Stimulated activated CD4-positive, alpha-beta T cell treated with anti-CD3 and anti-CD28 coated beads, Interleukin-1b, Interleukin-23, amount 100 ng/mL, for 24 hours (primary cell): ENCODE results near the gene CDK11A.
"Not testable (repeated sequence)": the region's sequence is repeated elsewhere in the genome, so short reads cannot be mapped to it uniquely, and the experiment has no call there.

ENCODE experiments used
- DNase-seq, 4 experiments: peaks; one replicate each; pipeline ENCODE4 v3.0.0-alpha.2; 2020; ENCODE audit warnings: low read depth in 4 of 4, low spot score in 1 of 4

The CDK11A gene

GRCh38 chr1:1754051-1754815 lies 30.1 kb upstream of the CDK11A start:
- DNase-seq: no peak

- no peak for DNase-seq
Observed at GRCh38 chr1:1753607-1754005, 29.4 kb upstream of the CDK11A start.

GRCh38 chr1:1752636-1753606 lies 28.8 kb upstream of the CDK11A start:
- no peak for DNase-seq

GRCh38 chr1:1752190-1752589 lies 28.0 kb upstream of the CDK11A start:
- no peak for DNase-seq

GRCh38 chr1:1749941-1750340 lies 25.8 kb upstream of the CDK11A start:
- not testable (repeated sequence) for DNase-seq

- no peak for DNase-seq
Observed at GRCh38 chr1:1748686-1749321, 24.6 kb upstream of the CDK11A start.

DNA sequence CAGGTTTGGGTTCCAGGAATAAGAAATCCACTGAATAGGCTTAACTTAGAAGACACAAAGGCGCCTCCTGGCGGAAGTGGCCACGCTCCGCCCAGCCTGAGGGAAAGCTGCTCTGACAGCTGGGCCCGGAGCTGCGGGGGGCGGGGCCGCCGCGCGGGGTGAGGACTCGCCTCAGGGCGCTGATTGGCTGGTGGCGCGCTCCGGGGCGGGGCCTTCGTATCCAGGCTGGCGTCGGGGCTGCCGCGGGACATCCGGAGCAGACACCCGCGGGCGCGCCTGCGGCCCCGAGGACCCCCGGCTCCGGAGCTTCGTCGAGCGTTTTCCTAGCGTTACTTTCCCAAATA lies 22.4 kb upstream of the CDK11A start:
- DNase-seq: not testable (repeated sequence)

GRCh38 chr1:1745651-1746565 lies 21.8 kb upstream of the CDK11A start:
- DNase-seq: peak; percentile 37 to 91 (median 80)

- DNase-seq: not testable (repeated sequence)
Observed at GRCh38 chr1:1742529-1742928, 18.4 kb upstream of the CDK11A start.

DNA sequence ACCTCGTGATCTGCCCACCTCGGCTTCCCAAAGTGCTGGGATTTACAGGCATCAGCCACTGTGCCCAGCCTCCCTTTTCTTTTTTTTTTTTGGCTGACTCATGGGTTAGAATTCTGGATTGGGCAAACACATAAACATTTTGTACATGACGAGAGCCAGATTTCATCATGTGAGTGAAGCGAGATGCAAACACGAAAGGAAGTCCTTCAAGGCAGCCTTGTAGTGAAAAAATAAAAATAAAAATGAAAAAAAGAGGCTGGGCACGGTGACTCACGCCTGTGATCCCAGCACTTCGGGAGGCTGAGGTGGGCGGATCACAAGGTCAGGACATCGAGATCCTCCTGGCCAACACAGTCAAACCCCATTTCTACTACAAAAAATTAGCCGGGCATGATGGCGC lies 16.9 kb upstream of the CDK11A start:
- not testable (repeated sequence) for DNase-seq

GRCh38 chr1:1738799-1739337 lies 14.7 kb upstream of the CDK11A start:
- DNase-seq: not testable (repeated sequence)

- not testable (repeated sequence) for DNase-seq
Observed at GRCh38 chr1:1737675-1738590, 13.8 kb upstream of the CDK11A start.

DNA sequence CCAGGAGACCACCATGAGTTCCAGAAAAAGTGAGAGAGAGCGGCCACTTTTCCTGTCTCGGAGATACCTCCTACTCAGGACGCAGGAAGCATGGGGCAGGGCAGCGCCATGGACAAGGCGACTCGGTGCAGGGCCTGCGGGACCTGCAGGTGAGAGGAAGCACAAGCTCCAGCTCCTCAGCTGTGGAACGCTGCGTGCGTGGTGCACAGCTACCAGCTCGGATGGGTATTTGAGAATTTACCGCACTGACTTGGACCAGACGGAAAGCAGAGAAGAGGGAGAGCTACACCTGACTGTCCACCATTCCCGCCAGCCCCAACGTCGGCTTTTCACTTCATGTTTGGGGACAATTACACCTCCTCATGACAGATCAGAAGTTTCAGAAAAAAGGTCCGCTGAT lies 8.2 kb upstream of the CDK11A start:
- DNase-seq: no peak

DNA sequence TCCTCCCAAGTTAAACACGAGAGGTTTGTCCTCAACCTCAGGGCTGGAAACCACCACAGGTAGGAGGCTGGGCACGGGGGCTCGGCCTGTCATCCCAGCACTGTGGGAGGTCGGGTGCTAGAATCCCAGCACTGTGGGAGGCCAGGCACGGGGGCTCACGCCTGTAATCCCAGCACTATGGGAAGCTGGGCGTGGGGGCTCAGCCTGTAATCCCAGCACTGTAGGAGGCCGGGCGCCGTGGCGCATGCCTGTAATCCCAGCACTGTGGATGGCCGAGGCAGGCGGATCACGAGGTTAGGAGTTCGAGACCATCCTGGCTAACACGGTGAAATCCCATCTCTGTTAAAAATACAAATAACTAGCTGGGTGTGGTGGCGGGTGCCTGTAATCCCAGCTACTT lies 6.7 kb upstream of the CDK11A start:
- no peak for DNase-seq

GRCh38 chr1:1730230-1730629 lies 6.1 kb upstream of the CDK11A start:
- DNase-seq: not testable (repeated sequence)

DNA sequence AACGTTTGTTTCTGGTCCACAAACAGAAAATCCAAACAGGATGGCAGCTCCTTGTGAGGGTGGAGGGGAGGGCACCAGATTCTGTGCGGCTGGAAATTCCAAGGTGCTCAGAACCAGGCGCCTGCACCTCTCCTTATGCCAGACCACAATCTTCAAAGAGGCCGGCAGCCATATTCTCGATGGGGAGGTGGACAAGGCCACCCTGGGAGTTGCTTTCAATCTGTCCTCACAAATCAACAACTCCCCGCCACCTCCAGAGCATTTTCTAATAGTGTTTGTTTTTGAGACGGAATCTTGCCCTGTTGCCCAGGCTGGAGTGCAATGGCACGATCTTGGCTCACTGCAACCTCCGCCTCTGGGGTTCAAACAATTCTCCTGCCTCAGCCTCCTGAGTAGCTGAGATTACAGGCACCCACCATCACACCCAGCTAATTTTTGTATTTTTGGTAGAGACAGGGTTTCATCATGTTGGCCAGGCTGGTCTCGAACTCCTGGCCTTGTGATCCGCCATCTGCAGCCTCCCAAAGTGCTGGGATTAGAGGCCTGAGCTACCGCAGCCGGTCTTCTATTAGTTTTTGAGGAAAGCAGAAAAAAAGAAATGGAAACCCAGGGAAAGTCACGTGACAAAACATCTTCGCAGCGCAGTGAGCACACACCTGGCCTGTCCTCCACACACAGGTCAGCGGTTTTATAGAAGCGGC lies 5.1 kb upstream of the CDK11A start:
- DNase-seq: not testable (repeated sequence)

- DNase-seq: not testable (repeated sequence)
Observed at GRCh38 chr1:1728308-1729005, 4.3 kb upstream of the CDK11A start.

- DNase-seq: not testable (repeated sequence)
Observed at GRCh38 chr1:1727131-1727651, 3.0 kb upstream of the CDK11A start.
